22Rv1 (cell line): ENCODE results near the gene CSF2RB.

ENCODE experiments used
- CTCF ChIP-seq: fragments of 450-650 bp; IDR thresholded peaks from 2 replicates; pipeline ENCODE4 v1.5.1; 2017; ENCODE audit warnings: mild to moderate bottlenecking
- ZFX ChIP-seq: fragments of 450-650 bp; IDR thresholded peaks from 2 replicates; pipeline ENCODE4 v1.6.1; 2017; ENCODE audit warnings: antibody characterized with exemption, borderline replicate concordance

- TF ChIP-seq CTCF, result no peak
- TF ChIP-seq ZFX, result no peak
Observed at GRCh38 chr22:36938886-36939285, 25.5 kb downstream of the CSF2RB start.
